GM13977 (cell line): ENCODE measurements around the gene SLC12A9.
"Not testable (repeated sequence)": the region's sequence is repeated elsewhere in the genome, so short reads cannot be mapped to it uniquely, and the experiment has no call there.

Experiments
- DNase-seq: peaks from one replicate; pipeline ENCODE4 v3.0.0; 2012; ENCODE audit warnings: low spot score
- in situ Hi-C: fragments of 300-500 bp; cut with MboI; formaldehyde crosslinking; loops from one replicate; pipeline ENCODE4 v1.12.0; 2022; ENCODE audit warnings: low sequenced_read_pairs, low pct_unique_long_range_greater_than_20kb, mixed read lengths, inconsistent platforms; ENCODE audit not compliant: unreplicated experiment
- TF ChIP-seq, protein P1 (sequence below): IDR thresholded peaks from 2 replicates; pipeline ENCODE4 v1.5.1; 2012; ENCODE audit warnings: mild to moderate bottlenecking, control low read depth; ENCODE audit not compliant: insufficient read depth; ENCODE audit errors: extremely low read depth, missing control alignments

SLC12A9 gene

GRCh38 chr7:100854146-100854895, 1.8 kb downstream of the SLC12A9 start:
- TF ChIP-seq, protein P1, sequence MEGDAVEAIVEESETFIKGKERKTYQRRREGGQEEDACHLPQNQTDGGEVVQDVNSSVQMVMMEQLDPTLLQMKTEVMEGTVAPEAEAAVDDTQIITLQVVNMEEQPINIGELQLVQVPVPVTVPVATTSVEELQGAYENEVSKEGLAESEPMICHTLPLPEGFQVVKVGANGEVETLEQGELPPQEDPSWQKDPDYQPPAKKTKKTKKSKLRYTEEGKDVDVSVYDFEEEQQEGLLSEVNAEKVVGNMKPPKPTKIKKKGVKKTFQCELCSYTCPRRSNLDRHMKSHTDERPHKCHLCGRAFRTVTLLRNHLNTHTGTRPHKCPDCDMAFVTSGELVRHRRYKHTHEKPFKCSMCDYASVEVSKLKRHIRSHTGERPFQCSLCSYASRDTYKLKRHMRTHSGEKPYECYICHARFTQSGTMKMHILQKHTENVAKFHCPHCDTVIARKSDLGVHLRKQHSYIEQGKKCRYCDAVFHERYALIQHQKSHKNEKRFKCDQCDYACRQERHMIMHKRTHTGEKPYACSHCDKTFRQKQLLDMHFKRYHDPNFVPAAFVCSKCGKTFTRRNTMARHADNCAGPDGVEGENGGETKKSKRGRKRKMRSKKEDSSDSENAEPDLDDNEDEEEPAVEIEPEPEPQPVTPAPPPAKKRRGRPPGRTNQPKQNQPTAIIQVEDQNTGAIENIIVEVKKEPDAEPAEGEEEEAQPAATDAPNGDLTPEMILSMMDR, result no peak
- DNase-seq, result peak; percentile 20
- in situ Hi-C loops, result loop anchor here (10.0 kb wide), 1 partner anchor 150 kb away; the partner anchor contains the start of gene POP7

GRCh38 chr7:100854899-100855298, 2.4 kb downstream of the SLC12A9 start:
- in situ Hi-C loops, result loop anchor here (10.0 kb wide), 1 partner anchor 150 kb away; the partner anchor contains the start of gene POP7

DNA sequence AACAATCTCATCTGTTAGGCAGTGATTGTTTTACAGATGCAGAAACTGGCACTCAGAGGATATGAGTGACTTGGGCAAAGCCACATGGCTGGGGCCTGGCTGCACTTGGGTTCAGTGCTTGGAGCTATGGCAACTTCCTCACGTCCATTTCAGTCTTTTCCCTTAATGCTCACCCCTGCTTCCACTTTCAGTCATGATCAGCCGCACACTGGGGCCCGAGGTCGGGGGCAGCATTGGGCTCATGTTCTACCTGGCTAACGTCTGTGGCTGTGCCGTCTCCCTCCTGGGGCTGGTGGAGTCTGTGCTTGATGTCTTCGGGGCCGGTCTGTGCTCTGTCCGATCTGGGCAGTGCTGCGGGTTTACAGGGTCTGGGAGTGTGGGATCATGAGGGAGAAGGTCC, 3.0 kb downstream of the SLC12A9 start:
- in situ Hi-C loops, result loop anchor here (10.0 kb wide), 1 partner anchor 151 kb away; the partner anchor contains the start of gene POP7
- no peak for DNase-seq

More at GRCh38 chr7:100854899-100855298, 2.4 kb downstream of the SLC12A9 start:
- DNase-seq, result not testable (repeated sequence)

DNA sequence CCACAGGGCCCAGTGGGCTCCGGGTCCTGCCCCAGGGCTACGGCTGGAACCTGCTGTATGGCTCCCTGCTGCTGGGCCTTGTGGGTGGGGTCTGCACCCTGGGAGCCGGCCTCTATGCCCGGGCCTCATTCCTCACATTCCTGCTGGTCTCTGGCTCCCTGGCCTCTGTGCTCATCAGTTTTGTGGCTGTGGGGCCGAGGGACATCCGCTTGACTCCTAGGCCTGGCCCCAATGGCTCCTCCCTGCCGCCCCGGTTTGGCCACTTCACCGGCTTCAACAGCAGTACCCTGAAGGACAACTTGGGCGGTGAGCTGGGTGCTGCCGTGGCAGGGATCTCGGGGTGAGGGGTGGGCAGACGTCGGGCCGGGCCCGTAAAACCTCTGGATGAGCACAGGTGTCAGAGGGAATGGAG, 4.4 kb downstream of the SLC12A9 start:
- in situ Hi-C loops, result loop anchor here (10.0 kb wide), 1 partner anchor 152 kb away; the partner anchor contains the start of gene POP7
- no peak for DNase-seq
- TF ChIP-seq, protein P1, result no peak

More for the DNA sequence above, 3.0 kb downstream of the SLC12A9 start:
- TF ChIP-seq, protein P1, result no peak

- TF ChIP-seq, protein P1, result no peak
- DNase-seq, result no peak
- in situ Hi-C loops, result loop anchor here (10.0 kb wide), 1 partner anchor 155 kb away; the partner anchor contains the start of gene POP7
These were observed 7.3 kb downstream of the SLC12A9 start for GRCh38 chr7:100859856-100860255.

DNA sequence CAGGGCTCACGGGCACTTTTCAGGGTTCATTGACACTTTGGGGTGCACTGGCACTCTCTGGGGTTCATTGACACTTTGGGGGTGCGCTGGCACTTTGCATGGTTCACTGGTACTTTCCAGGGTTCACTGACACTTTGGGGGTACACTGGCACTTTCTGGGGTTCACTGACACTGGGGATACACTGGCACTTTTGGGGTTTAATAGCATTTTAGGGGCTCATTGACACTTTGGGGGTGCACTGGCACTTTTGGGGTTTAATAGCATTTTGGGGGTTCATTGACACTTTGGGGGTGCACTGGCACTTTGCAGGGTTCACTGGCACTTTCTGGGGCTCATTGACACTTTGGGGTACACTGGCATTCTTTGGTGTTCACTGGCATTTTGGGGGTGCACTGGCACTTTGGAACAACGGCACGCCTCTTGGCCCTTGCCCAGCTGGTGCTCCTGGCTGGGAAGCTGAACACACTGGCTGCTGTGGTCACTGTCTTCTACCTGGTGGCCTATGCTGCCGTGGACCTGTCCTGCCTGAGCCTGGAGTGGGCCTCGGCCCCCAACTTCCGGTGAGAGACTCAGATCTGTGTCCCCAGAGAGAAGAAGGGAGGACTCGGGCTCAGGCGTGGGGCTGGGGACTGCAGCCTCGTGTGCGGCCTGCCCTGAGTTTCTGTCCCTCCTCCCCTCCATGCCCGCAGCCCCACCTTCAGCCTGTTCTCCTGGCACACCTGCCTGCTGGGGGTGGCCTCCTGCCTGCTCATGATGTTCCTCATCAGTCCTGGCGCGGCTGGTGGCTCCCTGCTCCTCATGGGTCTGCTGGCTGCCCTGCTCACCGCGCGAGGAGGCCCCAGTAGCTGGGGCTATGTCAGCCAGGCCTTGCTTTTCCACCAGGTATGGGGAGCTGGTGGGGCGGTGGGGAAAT, 8.4 kb downstream of the SLC12A9 start:
- in situ Hi-C loops, result no loop called here
- no peak for DNase-seq
- TF ChIP-seq, protein P1, result no peak
